Liver (tissue), 9 donors: ENCODE results near the gene MYO18B. TPM values are rescaled to one million over a fixed set of nuclear protein-coding genes. Genes with fewer than 3 reads are reported as not detected.

ENCODE experiments used
- DNase-seq: peaks from one replicate; pipeline ENCODE4 v3.0.0-alpha.2; 2017; ENCODE audit warnings: low spot score
- H3K27ac ChIP-seq, 2 donors: one replicate each; pipeline ENCODE4 v1.7.0; 2013; ENCODE audit warnings: inconsistent platforms in 2 of 2, low read length in 2 of 2, control low read depth in 1 of 2, low read depth in 1 of 2, mild to moderate bottlenecking in 1 of 2
- H3K27me3 ChIP-seq, 4 donors: one replicate each; pipeline versions ENCODE4 v1.6.1 to v1.7.0; 2013; ENCODE audit warnings: low read length in 3 of 4, inconsistent platforms in 1 of 4, mild to moderate bottlenecking in 1 of 4, moderate library complexity in 1 of 4; ENCODE audit not compliant: control insufficient read depth in 4 of 4, insufficient read depth in 4 of 4
- H3K36me3 ChIP-seq, 4 donors: one replicate each; pipeline versions ENCODE4 v1.6.1 to v1.7.0; 2013; ENCODE audit warnings: low read length in 3 of 4, mild to moderate bottlenecking in 3 of 4, low read depth in 1 of 4, moderate library complexity in 1 of 4; ENCODE audit not compliant: control insufficient read depth in 4 of 4, insufficient read depth in 3 of 4
- H3K4me1 ChIP-seq, 4 donors: one replicate each; pipeline versions ENCODE4 v1.6.1 to v1.7.0; 2013; ENCODE audit warnings: low read length in 3 of 4, mild to moderate bottlenecking in 3 of 4, moderate library complexity in 1 of 4; ENCODE audit not compliant: control insufficient read depth in 4 of 4, insufficient read depth in 4 of 4
- H3K4me3 ChIP-seq, 3 donors: one replicate each; pipeline versions ENCODE4 v1.6.1 to v1.7.0; 2013; ENCODE audit warnings: low read length in 3 of 3, control low read depth in 1 of 3, low read depth in 1 of 3, mild to moderate bottlenecking in 1 of 3
- H3K9ac ChIP-seq, 2 donors: one replicate each; pipeline ENCODE4 v1.7.0; 2013; ENCODE audit warnings: low read length in 2 of 2, mild to moderate bottlenecking in 2 of 2, moderate library complexity in 2 of 2, control low read depth in 1 of 2, low read depth in 1 of 2
- H3K9me3 ChIP-seq, 4 donors: one replicate each; pipeline versions ENCODE4 v1.6.1 to v1.7.0; 2013; ENCODE audit warnings: low read length in 3 of 4; ENCODE audit not compliant: control insufficient read depth in 4 of 4
- ATF3 ChIP-seq: IDR thresholded peaks from 2 replicates; pipeline ENCODE4 v1.6.1; 2016; ENCODE audit warnings: antibody characterized with exemption
- EGR1 ChIP-seq, 2 donors: IDR thresholded peaks; 2 replicates each; pipeline ENCODE4 v1.6.1; 2016 to 2018; ENCODE audit warnings: antibody characterized with exemption in 2 of 2, low read depth in 2 of 2
- FOXA1 ChIP-seq: IDR thresholded peaks from 2 replicates; pipeline ENCODE4 v1.6.1; 2016; ENCODE audit warnings: antibody characterized with exemption
- FOXA2 ChIP-seq: IDR thresholded peaks from 2 replicates; pipeline ENCODE4 v1.6.1; 2016; ENCODE audit warnings: antibody characterized with exemption
- GABPA ChIP-seq, 2 donors: IDR thresholded peaks in 1 of 2; conservative IDR thresholded peaks in 1 of 2; 2 replicates each; pipeline ENCODE4 v1.6.1; 2016; ENCODE audit warnings: antibody characterized with exemption in 2 of 2, mild to moderate bottlenecking in 1 of 2, moderate library complexity in 1 of 2
- HNF4A ChIP-seq, 2 donors: conservative IDR thresholded peaks; 2 replicates each; pipeline ENCODE4 v1.6.1; 2016; ENCODE audit warnings: antibody characterized with exemption in 2 of 2, mild to moderate bottlenecking in 2 of 2
- HNF4G ChIP-seq: IDR thresholded peaks from 2 replicates; pipeline ENCODE4 v1.6.1; 2016; ENCODE audit warnings: antibody characterized with exemption
- JUND ChIP-seq, 2 donors: IDR thresholded peaks; 2 replicates each; pipeline ENCODE4 v1.6.1; 2016; ENCODE audit warnings: antibody characterized with exemption in 2 of 2
- NR2F2 ChIP-seq: IDR thresholded peaks from 2 replicates; pipeline ENCODE4 v1.6.1; 2016; ENCODE audit warnings: antibody characterized with exemption
- RAD21 ChIP-seq, 2 donors: IDR thresholded peaks; 2 replicates each; pipeline ENCODE4 v1.6.1; 2016; ENCODE audit warnings: antibody characterized with exemption in 2 of 2, mild to moderate bottlenecking in 2 of 2
- RXRA ChIP-seq, 2 donors: IDR thresholded peaks; 2 replicates each; pipeline ENCODE4 v1.6.1; 2017 to 2018; ENCODE audit warnings: antibody characterized with exemption in 2 of 2, mild to moderate bottlenecking in 1 of 2
- SP1 ChIP-seq: IDR thresholded peaks from 2 replicates; pipeline ENCODE4 v1.6.1; 2018; ENCODE audit warnings: antibody characterized with exemption, mild to moderate bottlenecking
- TAF1 ChIP-seq: conservative IDR thresholded peaks from 2 replicates; pipeline ENCODE4 v1.6.1; 2016; ENCODE audit warnings: antibody characterized with exemption, mild to moderate bottlenecking
- YY1 ChIP-seq: IDR thresholded peaks from 2 replicates; pipeline ENCODE4 v1.6.1; 2016; ENCODE audit warnings: antibody characterized with exemption, mild to moderate bottlenecking
- ZBTB33 ChIP-seq: IDR thresholded peaks from 2 replicates; pipeline ENCODE4 v1.6.1; 2016; ENCODE audit warnings: antibody characterized with exemption
- WGBS: extraction: QIAGEN DNeasy Blood & Tissue Kit; methylation state at CpG from one replicate; pipeline ENCODE4 v1.1.7; 2013; 5-methylcytosine and 5-hydroxymethylcytosine counted together
- polyA plus RNA-seq, 2 donors: library from polyadenylated mRNA; stranded (reverse) in 1 of 2; unstranded in 1 of 2; fragments of 200-250 nt in 1 of 2; fragments of >200 nt in 1 of 2; fragmentation: Nextera tagmentation in 1 of 2; extraction: Ambion mirVana in 1 of 2; gene quantifications; one replicate each; pipeline versions ENCODE4 v1.2.1 to v1.2.3, GENCODE V29; 2013 to 2015
- total RNA-seq, 2 donors: library from RNA; depleted of rRNA; stranded (reverse); fragments of >200 nt; gene quantifications; one replicate each; pipeline ENCODE4 v1.2.3, GENCODE V29; 2014
- TF ChIP-seq, protein P1 (sequence below): IDR thresholded peaks from 2 replicates; pipeline ENCODE4 v1.6.1; 2016; ENCODE audit warnings: antibody characterized with exemption, mild to moderate bottlenecking
- TF ChIP-seq, protein P2 (sequence below): fragments of 150-350 bp; IDR thresholded peaks from 2 replicates; pipeline ENCODE4 v1.5.1; 2017; ENCODE audit warnings: improper control_type of control experiment, low read depth, low read length; ENCODE audit not compliant: missing input control
- TF ChIP-seq, protein P3 (sequence below): IDR thresholded peaks from 2 replicates; pipeline ENCODE4 v1.6.1; 2016; ENCODE audit warnings: antibody characterized with exemption
- donor health status: healthy.
- donor health status: healthy.
- donor health status: healthy.
- donor health status: healthy.
- donor health status: healthy.

Gene MYO18B
- total and polyA plus RNA-seq, 4 donors: under 0.01 to 4.2 (median 0.02) TPM; not detected in 1

- no peak for DNase-seq
- Histone ChIP-seq H3K4me1 (no peaks in the 10 kb centered on the region), H3K27me3 (no peaks in the 10 kb centered on the region), H3K36me3 (no peaks in the 10 kb centered on the region), H3K9ac (no peak overlapping the region), H3K27ac (no peak overlapping the region), H3K4me3 (no peak overlapping the region), H3K9me3 (peaks cover 0 to 16% (median 5%) of the 10 kb centered on the region in 4 donors)
- 81% methylated on average over 6 of the region's 6 CpGs for WGBS
- TF ChIP-seq EGR1 (IDR thresholded peaks at IDR 0.05; ENCODE audit: low read depth in 2 of 2): no peak
- TF ChIP-seq ATF3: no peak
- no peak for TF ChIP-seq HNF4G
- no peak for TF ChIP-seq RXRA (IDR thresholded peaks at IDR 0.05)
- TF ChIP-seq HNF4A (conservative IDR thresholded peaks at IDR 0.05): no peak
Measured at GRCh38 chr22:26031641-26032040, 289.7 kb downstream of the MYO18B start.

- Histone ChIP-seq H3K9me3 (peaks cover 0 to 13% (median 5%) of the 10 kb centered on the region in 4 donors), H3K36me3 (no peaks in the 10 kb centered on the region), H3K9ac (no peak overlapping the region), H3K4me3 (no peak overlapping the region), H3K27ac (no peak overlapping the region), H3K27me3 (no peaks in the 10 kb centered on the region), H3K4me1 (no peaks in the 10 kb centered on the region)
- no peak for TF ChIP-seq TAF1
- TF ChIP-seq HNF4A (conservative IDR thresholded peaks at IDR 0.05): no peak
- TF ChIP-seq, protein P1, sequence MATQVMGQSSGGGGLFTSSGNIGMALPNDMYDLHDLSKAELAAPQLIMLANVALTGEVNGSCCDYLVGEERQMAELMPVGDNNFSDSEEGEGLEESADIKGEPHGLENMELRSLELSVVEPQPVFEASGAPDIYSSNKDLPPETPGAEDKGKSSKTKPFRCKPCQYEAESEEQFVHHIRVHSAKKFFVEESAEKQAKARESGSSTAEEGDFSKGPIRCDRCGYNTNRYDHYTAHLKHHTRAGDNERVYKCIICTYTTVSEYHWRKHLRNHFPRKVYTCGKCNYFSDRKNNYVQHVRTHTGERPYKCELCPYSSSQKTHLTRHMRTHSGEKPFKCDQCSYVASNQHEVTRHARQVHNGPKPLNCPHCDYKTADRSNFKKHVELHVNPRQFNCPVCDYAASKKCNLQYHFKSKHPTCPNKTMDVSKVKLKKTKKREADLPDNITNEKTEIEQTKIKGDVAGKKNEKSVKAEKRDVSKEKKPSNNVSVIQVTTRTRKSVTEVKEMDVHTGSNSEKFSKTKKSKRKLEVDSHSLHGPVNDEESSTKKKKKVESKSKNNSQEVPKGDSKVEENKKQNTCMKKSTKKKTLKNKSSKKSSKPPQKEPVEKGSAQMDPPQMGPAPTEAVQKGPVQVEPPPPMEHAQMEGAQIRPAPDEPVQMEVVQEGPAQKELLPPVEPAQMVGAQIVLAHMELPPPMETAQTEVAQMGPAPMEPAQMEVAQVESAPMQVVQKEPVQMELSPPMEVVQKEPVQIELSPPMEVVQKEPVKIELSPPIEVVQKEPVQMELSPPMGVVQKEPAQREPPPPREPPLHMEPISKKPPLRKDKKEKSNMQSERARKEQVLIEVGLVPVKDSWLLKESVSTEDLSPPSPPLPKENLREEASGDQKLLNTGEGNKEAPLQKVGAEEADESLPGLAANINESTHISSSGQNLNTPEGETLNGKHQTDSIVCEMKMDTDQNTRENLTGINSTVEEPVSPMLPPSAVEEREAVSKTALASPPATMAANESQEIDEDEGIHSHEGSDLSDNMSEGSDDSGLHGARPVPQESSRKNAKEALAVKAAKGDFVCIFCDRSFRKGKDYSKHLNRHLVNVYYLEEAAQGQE: no peak
- no peak for TF ChIP-seq FOXA1
- no peak for TF ChIP-seq YY1
- no peak for TF ChIP-seq EGR1 (IDR thresholded peaks at IDR 0.05; ENCODE audit: low read depth in 2 of 2)
- TF ChIP-seq, protein P2, sequence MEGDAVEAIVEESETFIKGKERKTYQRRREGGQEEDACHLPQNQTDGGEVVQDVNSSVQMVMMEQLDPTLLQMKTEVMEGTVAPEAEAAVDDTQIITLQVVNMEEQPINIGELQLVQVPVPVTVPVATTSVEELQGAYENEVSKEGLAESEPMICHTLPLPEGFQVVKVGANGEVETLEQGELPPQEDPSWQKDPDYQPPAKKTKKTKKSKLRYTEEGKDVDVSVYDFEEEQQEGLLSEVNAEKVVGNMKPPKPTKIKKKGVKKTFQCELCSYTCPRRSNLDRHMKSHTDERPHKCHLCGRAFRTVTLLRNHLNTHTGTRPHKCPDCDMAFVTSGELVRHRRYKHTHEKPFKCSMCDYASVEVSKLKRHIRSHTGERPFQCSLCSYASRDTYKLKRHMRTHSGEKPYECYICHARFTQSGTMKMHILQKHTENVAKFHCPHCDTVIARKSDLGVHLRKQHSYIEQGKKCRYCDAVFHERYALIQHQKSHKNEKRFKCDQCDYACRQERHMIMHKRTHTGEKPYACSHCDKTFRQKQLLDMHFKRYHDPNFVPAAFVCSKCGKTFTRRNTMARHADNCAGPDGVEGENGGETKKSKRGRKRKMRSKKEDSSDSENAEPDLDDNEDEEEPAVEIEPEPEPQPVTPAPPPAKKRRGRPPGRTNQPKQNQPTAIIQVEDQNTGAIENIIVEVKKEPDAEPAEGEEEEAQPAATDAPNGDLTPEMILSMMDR: no peak
- no peak for TF ChIP-seq SP1
- TF ChIP-seq RXRA (IDR thresholded peaks at IDR 0.05): no peak
- TF ChIP-seq FOXA2: no peak
- TF ChIP-seq, protein P3, sequence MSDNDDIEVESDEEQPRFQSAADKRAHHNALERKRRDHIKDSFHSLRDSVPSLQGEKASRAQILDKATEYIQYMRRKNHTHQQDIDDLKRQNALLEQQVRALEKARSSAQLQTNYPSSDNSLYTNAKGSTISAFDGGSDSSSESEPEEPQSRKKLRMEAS: no peak
- no peak for TF ChIP-seq ZBTB33
- no peak for TF ChIP-seq JUND (IDR thresholded peaks at IDR 0.05)
- no peak for TF ChIP-seq NR2F2
- TF ChIP-seq GABPA (IDR thresholded peaks at IDR 0.05 in 1 of 2, conservative IDR thresholded peaks at IDR 0.05 in 1 of 2): no peak
- no peak for TF ChIP-seq HNF4G
- no peak for TF ChIP-seq ATF3
- TF ChIP-seq RAD21 (IDR thresholded peaks at IDR 0.05): no peak
- no peak for DNase-seq
- 80% methylated on average over 7 of the region's 7 CpGs for WGBS
Measured at GRCh38 chr22:26033071-26033470, 291.1 kb downstream of the MYO18B start.
